Fibroblast of the conjunctiva (primary cell): ENCODE results near the gene ARHGAP32.
"Not testable (repeated sequence)": the region's sequence is repeated elsewhere in the genome, so short reads cannot be mapped to it uniquely, and the experiment has no call there.

Experiments
- DNase-seq: peaks from one replicate; pipeline ENCODE4 v3.0.0-alpha.2; 2010; ENCODE audit warnings: low read depth

ARHGAP32 gene

GRCh38 chr11:129202646-129203045 lies 10.5 kb upstream of the ARHGAP32 start:
- no peak for DNase-seq

GRCh38 chr11:129195682-129196081 lies 3.6 kb upstream of the ARHGAP32 start:
- DNase-seq: no peak

GRCh38 chr11:129191649-129192048 lies 476 bp downstream of the ARHGAP32 start:
- no peak for DNase-seq

GRCh38 chr11:129190087-129190486 lies 2.0 kb downstream of the ARHGAP32 start:
- DNase-seq: no peak

- DNase-seq: no peak
Measured at GRCh38 chr11:129189646-129190045, 2.5 kb downstream of the ARHGAP32 start.

- not testable (repeated sequence) for DNase-seq
Measured at GRCh38 chr11:129185082-129185481, 7.0 kb downstream of the ARHGAP32 start.

- no peak for DNase-seq
Measured at GRCh38 chr11:129184581-129184980, 7.5 kb downstream of the ARHGAP32 start.

DNA sequence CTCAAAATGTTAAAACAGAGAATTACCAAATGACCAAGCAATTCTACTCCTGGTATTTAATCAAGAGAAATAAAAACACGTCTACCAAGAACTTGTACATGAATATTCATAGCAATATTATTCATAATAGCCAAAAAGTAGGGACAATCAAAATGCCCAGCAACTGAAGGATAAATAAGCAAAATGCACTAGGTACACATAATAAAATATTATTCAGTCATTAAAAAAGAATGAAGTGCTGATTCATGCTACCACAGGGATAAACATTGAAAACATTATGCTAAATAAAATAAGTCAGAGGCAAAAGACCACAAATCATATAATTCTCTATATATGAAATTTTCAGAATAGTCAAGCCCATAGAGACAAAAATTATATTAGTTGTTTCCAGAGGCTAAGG lies 24.8 kb downstream of the ARHGAP32 start:
- no peak for DNase-seq

DNA sequence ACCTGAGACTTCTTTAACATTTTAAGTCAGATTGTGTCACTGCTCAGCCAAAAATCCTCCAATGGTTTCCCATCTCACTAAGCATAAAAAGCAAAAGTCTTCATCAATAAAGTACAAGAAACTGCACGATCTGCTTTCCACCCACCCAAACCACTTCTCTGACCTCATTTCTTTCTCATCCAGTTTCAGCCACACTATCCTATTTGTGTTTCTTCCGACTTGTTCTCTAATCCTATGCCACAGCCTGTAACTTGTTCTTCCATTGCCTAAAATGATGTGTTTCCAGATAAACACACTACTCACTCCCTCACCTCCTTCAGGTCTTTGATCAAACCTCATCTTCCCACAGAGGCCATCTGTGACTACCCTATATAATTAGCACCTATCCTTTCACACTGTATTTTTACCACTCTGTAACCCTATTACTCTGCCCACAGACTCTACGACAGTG lies 28.4 kb downstream of the ARHGAP32 start:
- DNase-seq: no peak

DNA sequence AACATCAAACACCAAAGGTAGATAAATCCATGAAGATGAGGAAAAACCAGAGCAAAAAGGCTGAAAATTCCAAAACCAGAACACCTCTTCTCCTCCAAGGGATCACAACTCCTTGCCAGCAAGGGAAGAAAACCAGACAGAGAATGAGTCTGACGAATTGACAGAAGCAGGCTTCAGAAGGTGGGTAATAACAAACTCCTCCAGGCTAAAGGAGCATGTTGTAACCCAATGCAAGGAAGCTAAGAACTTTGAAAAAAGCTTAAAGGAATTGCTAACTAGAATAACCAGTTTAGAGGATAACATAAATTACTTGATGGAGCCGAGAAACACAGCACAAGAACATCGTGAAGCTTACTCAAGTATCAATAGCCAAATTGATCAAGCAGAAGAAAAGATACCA lies 35.0 kb downstream of the ARHGAP32 start:
- not testable (repeated sequence) for DNase-seq

DNA sequence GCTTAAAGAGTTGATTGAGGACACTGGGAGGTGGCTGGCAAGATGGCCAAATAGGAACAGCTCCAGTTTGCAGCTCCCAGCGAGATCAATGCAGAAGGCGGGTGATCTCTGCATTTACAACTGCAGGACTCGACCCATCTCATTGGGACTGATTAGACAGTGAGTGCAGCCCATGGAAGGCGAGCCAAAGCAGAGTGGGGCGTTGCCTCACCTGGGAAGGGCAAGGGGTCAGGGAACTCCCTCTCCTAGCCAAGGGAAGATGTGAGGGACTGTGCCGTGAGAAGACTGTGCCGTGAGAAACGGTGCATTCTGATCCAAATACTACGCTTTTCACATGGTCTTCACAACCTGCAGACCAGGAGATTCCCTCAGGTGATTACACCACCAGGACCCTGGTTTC lies 36.4 kb downstream of the ARHGAP32 start:
- DNase-seq: no peak

DNA sequence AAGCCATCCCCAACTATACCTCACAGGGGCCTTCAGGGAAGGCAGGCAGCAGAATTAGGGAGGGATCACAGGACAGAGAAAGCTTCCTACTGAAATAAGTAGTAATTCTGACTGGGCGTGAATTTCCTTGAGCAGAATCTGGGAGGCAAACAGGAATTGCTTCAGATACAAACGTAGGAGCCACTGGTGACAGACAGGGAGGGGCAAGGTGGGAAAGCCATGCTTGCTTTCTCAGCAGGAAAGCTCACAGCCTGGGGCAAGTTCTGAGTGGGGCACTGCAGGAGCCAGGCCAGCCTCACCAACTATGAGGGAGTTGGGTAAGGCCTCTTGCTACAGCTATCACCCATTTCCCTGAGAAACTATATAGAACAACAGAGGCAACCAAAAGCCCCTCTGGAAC lies 43.6 kb downstream of the ARHGAP32 start:
- DNase-seq: no peak

- DNase-seq: no peak
Measured at GRCh38 chr11:129146191-129146590, 45.9 kb downstream of the ARHGAP32 start.

DNA sequence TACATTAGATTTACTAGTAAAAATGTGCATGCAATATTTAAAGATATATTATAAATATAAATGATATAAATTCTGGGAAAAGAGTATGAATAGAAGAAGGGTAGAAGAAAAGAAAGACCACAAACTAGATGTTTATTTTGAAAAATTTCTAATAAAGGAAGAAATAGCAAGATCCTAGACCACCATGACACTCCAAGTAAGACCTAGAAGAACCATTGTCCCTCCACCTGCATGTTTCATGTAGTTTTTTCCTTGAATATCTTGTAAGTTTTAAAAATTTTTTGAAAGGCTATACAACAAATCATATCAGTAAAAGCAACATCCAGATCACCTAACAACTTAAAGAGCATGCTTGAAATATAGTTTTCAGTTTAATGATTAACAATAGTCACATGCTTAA lies 46.8 kb downstream of the ARHGAP32 start:
- DNase-seq: no peak

- DNase-seq: no peak
Measured at GRCh38 chr11:129144256-129144655, 47.9 kb downstream of the ARHGAP32 start.

DNA sequence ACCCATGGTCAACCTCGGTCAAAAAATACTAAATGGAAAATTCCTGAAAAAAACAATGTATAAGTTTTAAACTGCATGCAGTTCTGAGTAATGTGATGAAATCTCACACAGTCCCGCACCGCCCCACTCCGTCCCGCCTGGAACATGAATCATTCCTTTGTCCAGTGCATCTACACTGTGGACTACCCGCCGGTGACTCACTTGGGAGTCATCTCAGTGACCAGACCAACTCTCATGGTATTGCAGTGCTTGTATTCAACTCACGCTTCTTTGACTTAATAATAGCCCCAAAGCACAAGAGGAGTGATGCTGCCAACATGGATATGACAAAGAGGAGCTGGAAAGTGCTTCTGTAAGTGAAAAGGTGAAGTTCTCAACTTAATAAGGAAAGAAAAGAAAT lies 48.8 kb downstream of the ARHGAP32 start:
- DNase-seq: peak; percentile 96

GRCh38 chr11:129141748-129142523 lies 50.2 kb downstream of the ARHGAP32 start:
- no peak for DNase-seq

- no peak for DNase-seq
Measured at GRCh38 chr11:129131316-129131715, 60.8 kb downstream of the ARHGAP32 start.

DNA sequence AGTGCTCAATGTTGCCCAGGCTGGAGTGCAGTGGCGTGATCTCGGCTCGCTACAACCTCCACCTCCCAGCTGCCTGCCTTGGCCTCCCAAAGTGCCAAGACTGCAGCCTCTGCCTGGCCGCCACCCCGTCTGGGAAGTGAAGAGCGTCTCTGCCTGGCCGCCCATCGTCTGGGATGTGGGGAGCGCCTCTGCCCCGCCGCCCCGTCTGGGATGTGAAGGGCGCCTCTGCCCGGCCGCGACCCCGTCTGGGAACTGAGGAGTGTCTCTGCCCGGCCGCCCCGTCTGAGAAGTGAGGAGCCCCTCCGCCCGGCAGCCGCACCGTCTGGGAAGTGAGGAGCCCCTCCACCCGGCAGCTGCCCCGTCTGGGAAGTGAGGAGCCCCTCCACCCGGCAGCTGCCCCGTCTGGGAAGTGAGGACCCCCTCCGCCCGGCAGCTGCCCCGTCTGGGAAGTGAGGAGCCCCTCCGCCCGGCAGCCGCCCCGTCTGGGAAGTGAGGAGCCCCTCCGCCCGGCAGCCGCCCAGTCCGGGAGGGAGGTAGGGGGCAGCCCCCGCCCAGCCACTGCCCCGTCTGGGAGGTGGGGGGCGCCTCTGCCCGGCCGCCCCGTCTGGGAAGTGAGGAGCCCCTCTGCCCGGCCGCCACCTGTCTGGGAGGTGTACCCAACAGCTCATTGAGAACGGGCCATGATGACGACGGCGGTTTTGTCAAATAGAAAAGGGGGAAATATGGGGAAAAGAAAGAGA lies 63.1 kb downstream of the ARHGAP32 start:
- not testable (repeated sequence) for DNase-seq

DNA sequence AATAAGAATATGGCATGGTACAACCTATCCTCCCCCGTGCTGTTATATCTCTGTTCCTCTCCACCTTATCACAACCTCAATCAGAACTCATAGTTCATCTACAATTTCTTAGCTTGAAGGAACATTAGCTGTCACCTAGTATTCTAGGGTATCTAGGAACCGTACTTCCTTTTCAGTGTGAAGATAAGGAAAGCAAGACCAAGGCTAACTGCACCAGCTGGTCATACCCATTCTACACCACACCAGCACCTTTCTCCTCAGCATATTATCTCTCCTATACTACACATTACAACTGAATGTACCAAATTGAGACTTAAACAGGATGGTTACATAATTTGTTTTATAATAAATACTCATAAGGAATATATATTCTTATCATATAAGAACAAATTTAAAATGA lies 73.1 kb downstream of the ARHGAP32 start:
- no peak for DNase-seq

GRCh38 chr11:129117595-129118350 lies 74.4 kb downstream of the ARHGAP32 start:
- DNase-seq: peak; percentile 75
